OCI-LY3 (cell line): ENCODE measurements around the gene OR2AE1.

ENCODE experiments used
- CTCF ChIP-seq: fragments of 200-600, 300-600 bp; sonication (generic); IDR thresholded peaks from 2 replicates; pipeline ENCODE4 v1.5.1; 2014; ENCODE audit warnings: antibody characterized with exemption, low read length, low read depth
- EZH2phosphoT487 ChIP-seq: fragments of 200-600 bp; shearing (Covaris generic); IDR thresholded peaks from 2 replicates; pipeline ENCODE4 v1.6.1; 2018; ENCODE audit warnings: antibody characterized with exemption, mixed run types, low read depth

GRCh38 chr7:99839287-99840021, 37.4 kb downstream of the OR2AE1 start:
- TF ChIP-seq CTCF: no peak
- TF ChIP-seq EZH2phosphoT487: no peak
